Activated naive CD4-positive, alpha-beta T cell treated with anti-CD3 and anti-CD28 coated beads, Interleukin-2, amount 10 ng/mL, durations not matched to agents 7 days and 5 days (primary cell): ENCODE results near the gene ZMAT5.
A peak's percentile ranks its signal among the peaks of the same experiment; 100 is the strongest.

ENCODE experiments used
- CTCF ChIA-PET: fragments of 350-600 bp; sonication (Branson Sonifier 250); formaldehyde crosslinking; loops from one replicate; lab custom pipeline; 2021; ENCODE audit warnings: antibody characterized with exemption; lab: Charles Lee
- DNase-seq: peaks from one replicate; pipeline ENCODE4 v3.0.0-alpha.2; 2020
- H3K27ac Mint-ChIP-seq: one replicate; pipeline ENCODE4 v1.8.0; 2021; ENCODE audit warnings: mild to moderate bottlenecking, moderate library complexity, mixed read lengths
- H3K27me3 Mint-ChIP-seq: one replicate; pipeline ENCODE4 v1.8.0; 2021; ENCODE audit warnings: mild to moderate bottlenecking, mixed read lengths
- H3K36me3 Mint-ChIP-seq: one replicate; pipeline ENCODE4 v1.8.0; 2021; ENCODE audit warnings: mixed read lengths
- H3K4me1 Mint-ChIP-seq: one replicate; pipeline ENCODE4 v1.8.0; 2021; ENCODE audit warnings: mixed read lengths
- H3K4me3 Mint-ChIP-seq: one replicate; pipeline ENCODE4 v1.8.0; 2021; ENCODE audit warnings: mild to moderate bottlenecking, moderate library complexity, mixed read lengths
- H3K9me3 Mint-ChIP-seq: one replicate; pipeline ENCODE4 v1.8.0; 2021; ENCODE audit warnings: mixed read lengths

Gene ZMAT5

GRCh38 chr22:29737251-29738117, 29.3 kb downstream of the ZMAT5 start:
- no peaks in the 10 kb centered on the region for H3K27me3 Mint-ChIP-seq
- no peaks in the 10 kb centered on the region for H3K9me3 Mint-ChIP-seq

DNA sequence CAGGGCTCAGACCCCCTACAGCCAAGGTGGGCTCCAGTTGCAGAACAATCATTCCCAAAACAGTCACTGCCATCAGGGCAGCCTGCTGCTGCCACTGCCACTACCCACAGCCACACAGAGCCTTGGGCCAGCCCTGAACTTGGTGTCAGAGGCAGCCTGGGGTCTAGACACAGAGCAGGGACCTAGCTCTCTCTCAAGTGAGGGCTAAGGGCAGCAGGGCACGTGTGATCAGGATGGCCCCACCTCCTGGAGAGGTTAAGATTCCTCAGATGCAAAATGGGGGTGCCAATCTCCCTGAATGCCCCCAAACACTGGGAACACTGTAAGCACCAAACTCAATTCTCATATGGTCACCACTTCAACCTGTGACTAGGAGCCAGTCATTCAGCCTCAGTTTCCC, 31.4 kb downstream of the ZMAT5 start:
- no peak overlapping the region for H3K27ac Mint-ChIP-seq
- no peaks in the 10 kb centered on the region for H3K9me3 Mint-ChIP-seq
- no peaks in the 10 kb centered on the region for H3K27me3 Mint-ChIP-seq
- no peak overlapping the region for H3K4me3 Mint-ChIP-seq
- CTCF ChIA-PET = no interaction called here
- H3K36me3 Mint-ChIP-seq = peaks cover 3% of the 10 kb centered on the region
- no peak for DNase-seq
- no peaks in the 10 kb centered on the region for H3K4me1 Mint-ChIP-seq

More at GRCh38 chr22:29737251-29738117, 29.3 kb downstream of the ZMAT5 start:
- CTCF ChIA-PET = no interaction called here
- Mint-ChIP-seq H3K4me1 (peaks cover 7% of the 10 kb centered on the region), H3K27ac (no peak overlapping the region), H3K36me3 (peaks cover 3% of the 10 kb centered on the region), H3K4me3 (no peak overlapping the region)
- no peak for DNase-seq

GRCh38 chr22:29734838-29735237, 32.0 kb downstream of the ZMAT5 start:
- DNase-seq = no peak
- Mint-ChIP-seq H3K4me1 (no peaks in the 10 kb centered on the region), H3K27me3 (no peaks in the 10 kb centered on the region), H3K9me3 (no peaks in the 10 kb centered on the region), H3K27ac (no peak overlapping the region), H3K4me3 (no peak overlapping the region), H3K36me3 (peaks cover 3% of the 10 kb centered on the region)
- CTCF ChIA-PET = no interaction called here

- CTCF ChIA-PET = no interaction called here
- Mint-ChIP-seq H3K27me3 (no peaks in the 10 kb centered on the region), H3K9me3 (no peaks in the 10 kb centered on the region), H3K4me1 (no peaks in the 10 kb centered on the region), H3K27ac (peak overlapping the region; percentile 33), H3K4me3 (no peak overlapping the region), H3K36me3 (peaks cover 3% of the 10 kb centered on the region)
- DNase-seq = no peak
Observed at GRCh38 chr22:29734406-29734805, 32.4 kb downstream of the ZMAT5 start.

DNA sequence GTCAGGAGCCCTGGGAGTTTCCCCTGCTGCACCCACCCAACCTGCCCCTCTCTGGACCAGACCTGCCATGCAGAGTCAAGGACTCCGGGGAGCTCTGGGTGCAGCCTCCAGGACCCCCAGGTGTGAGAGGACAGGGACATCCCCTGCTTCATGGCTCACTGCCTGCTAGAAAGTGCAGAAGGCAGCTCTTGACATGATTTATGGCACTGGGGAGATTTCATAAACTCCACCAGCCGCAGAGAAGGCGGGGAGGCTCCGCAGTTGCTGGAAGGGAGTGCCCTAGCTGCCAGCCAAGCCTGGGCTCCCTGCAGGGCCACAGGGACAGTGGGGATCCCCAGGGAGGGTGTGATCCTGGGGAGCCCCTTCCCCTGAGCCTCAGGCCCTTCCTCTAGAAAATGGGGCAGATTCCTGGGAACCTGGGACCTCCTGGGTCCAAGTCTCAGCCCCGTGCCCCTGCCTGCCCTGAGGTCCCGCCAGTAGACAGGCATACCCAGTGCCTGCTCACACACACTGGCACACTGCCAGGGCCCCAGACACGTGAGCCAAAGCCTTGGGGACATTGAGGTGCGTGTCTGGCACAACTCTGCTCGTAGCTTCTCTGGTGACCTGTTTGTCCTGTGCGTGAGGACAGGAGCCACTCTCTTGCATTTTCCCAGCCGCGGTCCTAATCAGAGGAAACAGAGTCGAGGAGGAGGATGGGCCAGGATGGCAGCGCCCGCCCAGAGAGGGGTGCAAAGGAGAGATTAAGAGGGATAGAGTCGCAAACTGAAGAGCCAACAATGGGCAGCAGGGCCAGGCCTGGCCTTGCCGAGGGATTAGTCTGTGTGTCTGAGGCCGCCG, 33.2 kb downstream of the ZMAT5 start:
- no peaks in the 10 kb centered on the region for H3K9me3 Mint-ChIP-seq
- CTCF ChIA-PET = no interaction called here
- H3K36me3 Mint-ChIP-seq = no peaks in the 10 kb centered on the region

DNA sequence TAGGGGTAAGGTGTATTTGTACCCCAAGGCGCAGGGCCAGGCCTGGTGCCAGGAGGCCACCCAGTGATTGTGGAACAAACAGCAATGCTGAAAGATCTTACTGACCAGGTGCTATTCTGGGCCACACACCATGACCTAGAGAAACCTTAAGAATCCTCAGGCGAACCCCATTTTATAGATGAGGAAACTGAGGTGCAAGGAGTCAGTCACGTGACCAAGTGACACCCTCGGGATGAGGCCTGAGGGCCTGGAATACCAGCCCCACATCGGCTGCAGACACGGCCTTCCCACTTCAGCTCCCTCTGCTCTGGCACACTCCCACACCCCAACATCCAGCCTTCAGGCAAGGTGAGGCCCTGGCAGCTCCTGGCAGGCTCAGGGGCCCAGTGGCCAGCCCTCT, 33.9 kb downstream of the ZMAT5 start:
- H3K9me3 Mint-ChIP-seq = no peaks in the 10 kb centered on the region
- CTCF ChIA-PET = no interaction called here
- no peaks in the 10 kb centered on the region for H3K4me1 Mint-ChIP-seq
- H3K36me3 Mint-ChIP-seq = no peaks in the 10 kb centered on the region
- DNase-seq = no peak
- H3K27me3 Mint-ChIP-seq = peaks cover 4% of the 10 kb centered on the region
- H3K27ac Mint-ChIP-seq = no peak overlapping the region
- H3K4me3 Mint-ChIP-seq = no peak overlapping the region

More for the DNA sequence above, 33.2 kb downstream of the ZMAT5 start:
- no peak overlapping the region for H3K4me3 Mint-ChIP-seq
- DNase-seq = no peak
- no peaks in the 10 kb centered on the region for H3K27me3 Mint-ChIP-seq
- H3K27ac Mint-ChIP-seq = no peak overlapping the region
- H3K4me1 Mint-ChIP-seq = no peaks in the 10 kb centered on the region

DNA sequence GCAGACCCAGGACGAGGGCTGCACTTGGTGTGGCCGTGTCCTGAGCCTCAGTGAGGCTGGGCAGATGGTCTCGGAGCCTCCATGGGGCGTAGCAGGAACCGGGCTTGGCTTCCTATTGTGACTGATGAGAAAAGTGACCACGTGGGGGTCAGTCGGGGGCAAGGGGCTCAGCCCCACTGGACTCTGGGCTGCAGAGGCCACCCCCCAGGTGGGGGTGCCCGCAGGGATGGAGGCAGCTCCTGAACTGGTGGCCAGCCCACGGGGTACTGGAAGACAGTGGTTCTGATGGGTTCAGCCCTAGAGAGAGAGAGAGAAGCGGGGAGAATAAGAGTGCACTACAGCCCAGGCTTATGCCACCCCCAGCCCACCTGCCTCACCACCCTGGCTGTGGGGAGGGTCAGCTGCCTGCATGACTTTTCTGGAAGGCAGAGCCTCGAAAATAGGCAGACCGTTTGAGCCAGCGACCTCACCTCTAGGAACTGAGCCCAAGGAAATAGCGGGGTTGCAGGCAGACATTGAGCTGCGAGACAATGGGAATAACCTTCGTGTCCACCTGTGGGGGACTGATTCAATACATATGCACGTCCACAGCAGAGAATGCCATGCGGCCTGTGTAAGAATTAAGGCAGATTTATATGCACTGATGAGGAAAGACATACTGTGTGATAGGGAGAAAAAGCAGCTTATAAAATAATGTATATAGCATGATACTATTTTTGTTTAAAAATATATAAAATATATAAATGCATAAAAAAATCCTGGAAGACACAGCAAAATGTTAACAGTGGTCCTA, 35.6 kb downstream of the ZMAT5 start:
- Mint-ChIP-seq H3K9me3 (no peaks in the 10 kb centered on the region), H3K4me1 (no peaks in the 10 kb centered on the region), H3K27ac (no peak overlapping the region), H3K36me3 (no peaks in the 10 kb centered on the region), H3K27me3 (peaks cover 19% of the 10 kb centered on the region), H3K4me3 (no peak overlapping the region)
- CTCF ChIA-PET = interaction anchor here (0.6 kb wide), 1 partner anchor 374 kb away, joined by 3 read pairs; no protein-coding TSS in a partner anchor
- no peak for DNase-seq

DNA sequence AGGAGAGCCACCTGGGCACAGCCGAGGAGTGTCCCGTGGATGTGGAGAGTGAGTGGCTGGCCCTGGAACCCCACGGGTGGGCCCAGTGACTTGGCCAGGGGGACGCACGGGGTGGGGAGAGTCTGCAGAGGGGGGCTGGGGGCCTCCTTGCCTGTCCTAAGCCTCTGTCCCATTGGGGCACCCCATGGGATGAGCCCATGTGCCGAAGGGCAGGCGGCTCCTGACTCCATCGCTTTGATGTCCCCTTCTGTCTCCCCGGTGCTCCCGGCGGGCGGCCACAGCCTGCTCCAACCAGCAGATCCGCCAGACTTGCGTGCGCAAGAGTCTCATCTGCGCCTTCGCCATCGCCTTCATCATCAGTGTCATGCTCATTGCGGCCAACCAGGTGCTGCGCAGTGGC, 37.6 kb downstream of the ZMAT5 start:
- Mint-ChIP-seq H3K4me3 (no peak overlapping the region), H3K27me3 (peaks cover 38% of the 10 kb centered on the region), H3K27ac (no peak overlapping the region), H3K36me3 (no peaks in the 10 kb centered on the region), H3K4me1 (no peaks in the 10 kb centered on the region), H3K9me3 (no peaks in the 10 kb centered on the region)
- CTCF ChIA-PET = no interaction called here
- no peak for DNase-seq

DNA sequence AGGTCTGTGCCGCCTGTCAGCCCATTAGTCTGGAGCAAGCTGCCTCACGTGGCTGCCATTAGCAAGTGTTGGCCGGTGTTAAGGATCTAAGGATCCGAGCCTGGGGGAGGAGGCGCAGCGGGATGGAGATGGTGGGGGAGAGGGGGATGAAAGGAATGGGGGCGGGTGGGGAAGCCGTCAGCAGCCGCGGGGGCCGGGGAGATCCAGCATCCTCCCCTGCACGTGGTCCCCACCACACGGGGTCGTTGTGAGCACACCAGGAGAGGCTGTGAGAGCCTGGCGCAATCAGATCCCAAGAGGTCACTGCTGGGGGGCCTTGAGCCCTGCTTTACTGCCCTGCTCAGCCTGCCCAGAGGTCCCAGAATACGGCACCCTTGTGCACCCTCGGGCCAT, 39.7 kb downstream of the ZMAT5 start:
- Mint-ChIP-seq H3K36me3 (no peaks in the 10 kb centered on the region), H3K27me3 (peaks cover 58% of the 10 kb centered on the region), H3K9me3 (no peaks in the 10 kb centered on the region), H3K4me1 (no peaks in the 10 kb centered on the region), H3K4me3 (no peak overlapping the region), H3K27ac (no peak overlapping the region)
- DNase-seq = peak; percentile 38
- CTCF ChIA-PET = interaction anchor here (1.1 kb wide), 1 partner anchor 79 kb away, joined by 3 read pairs; no protein-coding TSS in a partner anchor

DNA sequence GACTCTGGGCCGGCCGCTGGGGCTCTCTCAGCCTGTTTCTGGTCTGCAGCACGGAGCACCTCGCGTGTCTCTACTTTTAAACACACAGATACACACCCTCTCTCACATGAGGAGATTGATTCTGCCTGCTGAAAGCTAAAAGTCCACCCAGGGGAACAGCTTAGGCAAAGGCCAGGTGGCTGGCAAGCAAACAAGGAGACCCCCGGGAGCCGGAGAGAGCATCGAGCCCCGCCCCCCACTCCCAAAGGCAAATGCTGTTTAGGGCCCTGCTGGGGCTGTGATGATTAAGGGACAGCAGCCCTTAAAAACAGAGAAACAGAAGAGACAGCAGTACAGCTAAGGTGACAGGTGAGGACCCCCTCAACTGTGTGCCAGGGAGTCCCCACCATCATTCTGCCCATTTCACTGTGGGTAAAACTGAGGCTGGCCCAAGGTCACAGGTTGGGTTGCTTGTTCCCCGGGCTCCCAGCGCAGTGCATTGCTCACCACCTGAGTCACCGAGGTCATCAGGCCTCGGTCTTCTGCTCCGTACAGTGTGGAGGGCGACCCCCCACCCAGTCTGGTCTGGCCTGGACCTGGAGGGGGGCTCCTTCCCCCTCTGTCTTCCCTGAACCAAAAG, 40.2 kb downstream of the ZMAT5 start:
- DNase-seq = no peak
- no peaks in the 10 kb centered on the region for H3K9me3 Mint-ChIP-seq
- H3K27ac Mint-ChIP-seq = no peak overlapping the region
- H3K4me1 Mint-ChIP-seq = no peaks in the 10 kb centered on the region
- no peak overlapping the region for H3K4me3 Mint-ChIP-seq
- no peaks in the 10 kb centered on the region for H3K36me3 Mint-ChIP-seq
- H3K27me3 Mint-ChIP-seq = peaks cover 63% of the 10 kb centered on the region
- CTCF ChIA-PET = interaction anchor here (1.1 to 1.3 kb wide), 2 partner anchors 80 to 281 kb away, joined by 3 read pairs; no protein-coding TSS in a partner anchor

DNA sequence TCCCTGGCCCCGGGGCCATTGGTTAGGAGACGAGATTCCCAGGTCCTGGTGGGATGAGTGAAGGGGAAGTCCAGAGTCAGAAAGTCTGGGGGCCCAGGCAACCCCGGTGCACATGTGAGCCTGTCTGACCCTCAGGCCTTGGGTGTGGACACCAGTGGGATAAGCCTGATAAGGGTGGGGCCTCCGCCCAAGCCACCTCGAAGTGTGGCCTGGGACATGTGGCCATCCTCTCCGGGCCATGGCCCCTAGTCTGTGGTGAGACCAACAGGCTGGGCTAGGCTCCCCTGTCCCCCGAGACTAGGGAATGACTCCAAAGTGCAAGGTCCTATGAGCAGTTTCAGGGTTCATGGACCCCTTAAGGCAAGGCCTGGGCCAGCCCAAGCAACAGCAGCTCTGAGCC, 40.7 kb downstream of the ZMAT5 start:
- Mint-ChIP-seq H3K36me3 (no peaks in the 10 kb centered on the region), H3K27ac (no peak overlapping the region), H3K4me3 (no peak overlapping the region), H3K9me3 (no peaks in the 10 kb centered on the region), H3K4me1 (no peaks in the 10 kb centered on the region), H3K27me3 (peaks cover 68% of the 10 kb centered on the region)
- CTCF ChIA-PET = interaction anchor here (0.7 to 1.3 kb wide), 3 partner anchors 80 to 282 kb away, joined by 3 read pairs; no protein-coding TSS in a partner anchor
- no peak for DNase-seq

- CTCF ChIA-PET = interaction anchor here (1.1 kb wide), 1 partner anchor 364 kb away, joined by 3 read pairs; no protein-coding TSS in a partner anchor
- H3K4me3 Mint-ChIP-seq = no peak overlapping the region
- H3K4me1 Mint-ChIP-seq = no peaks in the 10 kb centered on the region
- H3K9me3 Mint-ChIP-seq = no peaks in the 10 kb centered on the region
- no peaks in the 10 kb centered on the region for H3K36me3 Mint-ChIP-seq
- no peak for DNase-seq
- H3K27ac Mint-ChIP-seq = no peak overlapping the region
- H3K27me3 Mint-ChIP-seq = peaks cover 76% of the 10 kb centered on the region
Observed at GRCh38 chr22:29724843-29725242, 42.0 kb downstream of the ZMAT5 start.

DNA sequence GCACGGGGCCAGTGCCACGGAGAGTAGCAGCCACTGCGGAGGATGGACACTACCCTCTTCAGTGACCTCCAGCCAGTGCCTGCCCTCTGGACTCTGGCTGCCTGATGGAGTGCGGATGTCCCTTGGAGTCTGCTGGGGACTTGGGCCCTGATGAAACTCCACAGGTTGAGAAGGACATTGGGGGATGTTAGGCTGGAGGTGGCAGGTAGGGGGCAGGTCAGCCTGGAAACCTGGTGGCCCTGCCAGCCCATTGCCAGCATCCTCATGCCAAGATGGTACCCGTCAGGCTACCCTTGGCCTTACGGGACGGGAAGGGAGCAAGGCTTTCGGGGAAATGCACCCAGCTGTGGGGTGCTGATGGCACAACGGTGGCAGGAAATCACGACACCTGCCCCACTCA, 43.0 kb downstream of the ZMAT5 start:
- no peak overlapping the region for H3K4me3 Mint-ChIP-seq
- no peaks in the 10 kb centered on the region for H3K36me3 Mint-ChIP-seq
- no peaks in the 10 kb centered on the region for H3K9me3 Mint-ChIP-seq
- no peak overlapping the region for H3K27ac Mint-ChIP-seq
- peaks cover 87% of the 10 kb centered on the region for H3K27me3 Mint-ChIP-seq
- CTCF ChIA-PET = interaction anchor here (1.1 kb wide), 1 partner anchor 18 kb away, joined by 3 read pairs; no protein-coding TSS in a partner anchor
- H3K4me1 Mint-ChIP-seq = peaks cover 2% of the 10 kb centered on the region
- no peak for DNase-seq
